HepG2 (cell line): ENCODE measurements around the gene VPS50. TPM values are rescaled to one million over a fixed set of nuclear protein-coding genes. Genes with fewer than 3 reads are reported as not detected.

ENCODE experiments used
- ATAC-seq: fragments of 200-7000 bp; cut with Tn5 transposase; 3 replicates; pipeline ENCODE4 v1.9.1; 2020; ENCODE audit warnings: mild to moderate bottlenecking, moderate library complexity
- BruUV-seq: library from RNA; stranded (reverse); fragments of 400-500 nt; replicated peaks from 2 replicates; lab custom pipeline; 2021; lab: Mats Ljungman, UMichigan
- CTCF ChIA-PET: fragments of 300-600 bp; formaldehyde crosslinking; extraction: SDS; loops from one replicate; lab custom pipeline; 2021; ENCODE audit warnings: low total read pairs, inconsistent platforms, low intra/inter-chr PET ratio; lab: Yijun Ruan, JAX
- POLR2A ChIA-PET: fragments of 350-600 bp; sonication (Branson Sonifier 250); formaldehyde crosslinking; loops from one replicate; lab custom pipeline; 2020; ENCODE audit warnings: antibody characterized with exemption, inconsistent platforms; lab: Yijun Ruan, JAX
- DNase-seq: peaks from one replicate; pipeline ENCODE4 v3.0.0-alpha.2; 2015; ENCODE audit warnings: low spot score
- FAIRE-seq: peaks from 3 replicates; lab custom pipeline; 2011; peaks lifted over from hg19 to GRCh38; lab: Jason Lieb, UNC
- H2AFZ ChIP-seq: one replicate; pipeline ENCODE4 v1.6.1; 2011; ENCODE audit warnings: low read length, inconsistent platforms
- H3K27ac ChIP-seq: fragments of 300-600 bp; 3 replicates; pipeline ENCODE4 v1.8.0; 2011; ENCODE audit warnings: mixed run types, mild to moderate bottlenecking, mixed read lengths, low read length, inconsistent platforms; ENCODE audit not compliant: insufficient read depth; ENCODE audit errors: extremely low read length
- H3K27me3 ChIP-seq, 2 experiments: fragments of 200-600 bp in 1 of 2; 2 replicates in 1 of 2; 3 replicates in 1 of 2; pipeline versions ENCODE4 v1.6.0 to v1.8.0; 2011; ENCODE audit warnings: low read length in 2 of 2, mild to moderate bottlenecking in 2 of 2, moderate library complexity in 2 of 2, inconsistent platforms in 1 of 2; ENCODE audit not compliant: insufficient read depth in 2 of 2, control insufficient read depth in 1 of 2
- H3K36me3 ChIP-seq, 2 experiments: fragments of 200-600 bp in 1 of 2; replicated peaks in 1 of 2; 2 replicates in 1 of 2; 3 replicates in 1 of 2; pipeline versions ENCODE4 v1.5.1 to v1.8.0; 2011; ENCODE audit warnings: low read length in 2 of 2, inconsistent platforms in 1 of 2; ENCODE audit not compliant: insufficient read depth in 2 of 2, control insufficient read depth in 1 of 2
- H3K4me1 ChIP-seq: 2 replicates; pipeline ENCODE4 v1.5.1; 2012; ENCODE audit warnings: low read length, inconsistent platforms; ENCODE audit not compliant: insufficient read depth
- H3K4me2 ChIP-seq: 2 replicates; pipeline ENCODE4 v1.6.0; 2011; ENCODE audit warnings: low read depth, low read length, inconsistent platforms
- H3K4me3 ChIP-seq, 3 experiments: fragments of 200-600 bp in 1 of 3; sonication (generic), shearing (Covaris generic) in 1 of 3; replicated peaks in 1 of 3; 2 replicates each; pipeline ENCODE4 v1.5.1; 2011 to 2016; ENCODE audit warnings: low read length in 3 of 3, inconsistent platforms in 2 of 3, low read depth in 2 of 3, mild to moderate bottlenecking in 2 of 3, control low read depth in 1 of 3, mixed read lengths in 1 of 3; ENCODE audit not compliant: insufficient read depth in 1 of 3
- H3K79me2 ChIP-seq: one replicate; pipeline ENCODE4 v1.6.1; 2011; ENCODE audit warnings: low read length, inconsistent platforms; ENCODE audit not compliant: insufficient read depth
- H3K9ac ChIP-seq: 2 replicates; pipeline ENCODE4 v1.6.0; 2011; ENCODE audit warnings: mild to moderate bottlenecking, low read depth, low read length, inconsistent platforms; ENCODE audit not compliant: insufficient read depth
- H3K9me3 ChIP-seq: 2 replicates; pipeline ENCODE4 v1.5.1; 2012; ENCODE audit warnings: mild to moderate bottlenecking, low read length
- H4K20me1 ChIP-seq: 2 replicates; pipeline ENCODE4 v1.6.0; 2011; ENCODE audit warnings: inconsistent platforms, mild to moderate bottlenecking, low read length, moderate library complexity; ENCODE audit not compliant: insufficient read depth
- ARNTL ChIP-seq: sonication (generic); formaldehyde crosslinking; IDR thresholded peaks from 2 replicates; pipeline ENCODE4 v1.4.0; 2020; ENCODE audit warnings: mild to moderate bottlenecking, missing genetic modification reagents
- ATM ChIP-seq: fragments of 450-650 bp; IDR thresholded peaks from 2 replicates; pipeline ENCODE4 v1.7.1; 2017; ENCODE audit warnings: mild to moderate bottlenecking, borderline replicate concordance
- FOXA3 ChIP-seq: IDR thresholded peaks from 2 replicates; pipeline ENCODE4 v1.6.1; 2016; ENCODE audit warnings: missing genetic modification reagents, missing compliant biosample characterization
- FOXJ3 ChIP-seq: sonication (generic); formaldehyde crosslinking; IDR thresholded peaks from 2 replicates; pipeline ENCODE4 v1.4.0; 2020; ENCODE audit warnings: missing genetic modification reagents, mild to moderate bottlenecking, borderline replicate concordance
- HNF4A ChIP-seq: sonication (generic); formaldehyde crosslinking; IDR thresholded peaks from 2 replicates; pipeline ENCODE4 v1.4.0; 2020; ENCODE audit warnings: missing genetic modification reagents
- ISX ChIP-seq: sonication (generic); formaldehyde crosslinking; conservative IDR thresholded peaks from 2 replicates; pipeline ENCODE4 v1.5.0; 2020; ENCODE audit warnings: missing genetic modification reagents
- KAT7 ChIP-seq: IDR thresholded peaks from 2 replicates; pipeline ENCODE4 v1.6.1; 2018; ENCODE audit warnings: borderline replicate concordance, missing compliant biosample characterization
- MBD4 ChIP-seq: IDR thresholded peaks from 2 replicates; pipeline ENCODE4 v1.6.1; 2012; ENCODE audit warnings: low read length, inconsistent platforms, borderline replicate concordance
- NRL ChIP-seq: sonication (generic); formaldehyde crosslinking; IDR thresholded peaks from 2 replicates; pipeline ENCODE4 v1.5.0; 2020; ENCODE audit warnings: missing genetic modification reagents, mild to moderate bottlenecking, moderate library complexity, borderline replicate concordance
- PCBP1 ChIP-seq: fragments of 200-400 bp; formaldehyde crosslinking; IDR thresholded peaks from 2 replicates; pipeline ENCODE4 v1.6.1; 2017; ENCODE audit warnings: mild to moderate bottlenecking, low read depth, low read length, borderline replicate concordance
- SETDB1 ChIP-seq: sonication (generic); formaldehyde crosslinking; IDR thresholded peaks from 2 replicates; pipeline ENCODE4 v1.5.1; 2020; ENCODE audit warnings: missing genetic modification reagents, mild to moderate bottlenecking, borderline replicate concordance
- ZNF335 ChIP-seq: sonication (generic); formaldehyde crosslinking; IDR thresholded peaks from 2 replicates; pipeline ENCODE4 v1.4.0; 2020; ENCODE audit warnings: missing genetic modification reagents
- ZNF747 ChIP-seq: sonication (generic); formaldehyde crosslinking; IDR thresholded peaks from 2 replicates; pipeline ENCODE4 v1.8.1; 2023; ENCODE audit warnings: missing genetic modification reagents, mild to moderate bottlenecking, borderline replicate concordance
- WGBS: methylation state at CpG from one replicate; pipeline ENCODE4 v1.1.6; 2017; ENCODE audit warnings: low lambda C conversion rate; 5-methylcytosine and 5-hydroxymethylcytosine counted together
- in situ Hi-C: cut with HindIII; loops from 2 replicates; pipeline ENCODE4 v1.10.0; 2017; ENCODE audit warnings: low pct_unique_long_range_greater_than_20kb; ENCODE audit not compliant: extremely low pct_ligation_motif_present
- intact Hi-C: fragments of 100-400 bp; cut with micrococcal nuclease; formaldehyde crosslinking; loops from one replicate; pipeline ENCODE4 v1.10.0; 2022; ENCODE audit not compliant: unreplicated experiment
- polyA plus RNA-seq, 8 experiments: library from polyadenylated mRNA; depleted of rRNA in 3 of 8; stranded (reverse) in 7 of 8; unstranded in 1 of 8; fragments of >200 nt; fragmentation: Illumina TruSeq in 4 of 8; extraction: Trizol in 4 of 8; gene quantifications; 2 replicates each; pipeline versions ENCODE4 v1.2.1 to v1.2.3, GENCODE V29; 2011 to 2016; ENCODE audit warnings: low read depth in 4 of 8, missing spikeins in 1 of 8, mixed read lengths in 1 of 8; ENCODE audit not compliant: insufficient read depth in 1 of 8
- total RNA-seq, 5 experiments: library from RNA; depleted of rRNA; stranded (reverse); fragments of >200 nt; fragmentation: Illumina TruSeq; extraction: Trizol; gene quantifications; 2 replicates each; pipeline ENCODE4 v1.2.3, GENCODE V29; 2016; ENCODE audit warnings: low read depth in 1 of 5
- TF ChIP-seq, protein P1 (sequence below): sonication (generic); formaldehyde crosslinking; IDR thresholded peaks from 2 replicates; pipeline ENCODE4 v1.5.0; 2020; ENCODE audit warnings: mild to moderate bottlenecking, low read depth, missing genetic modification reagents, borderline replicate concordance
- TF ChIP-seq, protein P2 (sequence below): sonication (generic); formaldehyde crosslinking; IDR thresholded peaks from 2 replicates; pipeline ENCODE4 v1.4.0; 2020; ENCODE audit warnings: missing genetic modification reagents, borderline replicate concordance
- TF ChIP-seq, protein P3 (sequence below): sonication (generic); formaldehyde crosslinking; IDR thresholded peaks from 2 replicates; pipeline ENCODE4 v1.5.0; 2020; ENCODE audit warnings: mild to moderate bottlenecking, missing genetic modification reagents

VPS50 gene
- total and polyA plus RNA-seq, 2 of the 13 experiments (the other 11 are each of a cell fraction or from before 2014, with no cell fraction given) = 10.3 to 20.4 TPM

DNA sequence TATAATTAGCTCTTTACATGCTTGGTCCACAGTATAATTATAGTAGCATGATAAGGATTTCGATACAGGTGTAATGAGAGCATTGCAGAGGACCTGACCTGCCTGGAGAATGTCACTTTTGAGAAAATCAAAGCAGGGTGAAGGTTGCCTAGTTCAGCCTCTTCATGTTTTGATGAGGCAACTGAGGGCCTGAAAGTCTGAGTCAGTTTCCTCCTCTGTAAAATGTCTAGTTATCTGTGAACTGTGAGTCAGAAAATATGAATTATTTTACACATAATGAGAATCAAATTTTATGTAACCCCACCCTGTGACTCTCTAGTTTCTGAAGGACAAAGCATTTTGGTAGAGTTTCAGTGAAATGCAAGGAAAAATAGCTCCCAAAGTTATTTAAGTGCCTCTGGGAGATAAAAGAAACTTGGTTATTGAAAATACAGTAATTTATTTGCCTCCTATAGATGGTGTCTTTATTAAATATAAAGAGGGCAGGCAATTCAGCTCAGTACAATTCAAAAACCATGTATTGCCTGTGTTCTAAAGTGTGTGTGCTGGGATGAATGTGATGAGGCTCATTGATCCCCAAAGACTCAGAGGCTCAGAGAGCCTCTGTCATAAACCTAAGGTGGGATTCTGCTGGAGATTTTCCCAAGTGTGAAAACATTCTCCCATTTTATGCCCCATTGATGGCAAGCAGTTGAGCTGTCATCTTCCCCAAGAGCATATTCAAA is 46.7 kb upstream of the VPS50 start:
- BruUV-seq = no TSS peak
- Histone ChIP-seq H3K36me3 (no peaks in the 10 kb centered on the region), H3K27ac (no peak overlapping the region), H3K4me3 (no peak overlapping the region), H3K9ac (no peak overlapping the region), H4K20me1 (no peaks in the 10 kb centered on the region), H3K27me3 (no peaks in the 10 kb centered on the region; a peak in 1 of 5 replicates), H3K4me2 (no peak overlapping the region), H2AFZ (no peak overlapping the region), H3K9me3 (no peaks in the 10 kb centered on the region), H3K79me2 (no peaks in the 10 kb centered on the region), H3K4me1 (no peaks in the 10 kb centered on the region)
- intact Hi-C loops (no loop called here), in situ Hi-C loops (no loop called here)
- ChIA-PET POLR2A (no interaction called here), CTCF (no interaction called here)
- FAIRE-seq = no peak
- 5% methylated on average over 1 of the region's 1 CpG for WGBS
- no peak for ATAC-seq
- TF ChIP-seq, protein P1, sequence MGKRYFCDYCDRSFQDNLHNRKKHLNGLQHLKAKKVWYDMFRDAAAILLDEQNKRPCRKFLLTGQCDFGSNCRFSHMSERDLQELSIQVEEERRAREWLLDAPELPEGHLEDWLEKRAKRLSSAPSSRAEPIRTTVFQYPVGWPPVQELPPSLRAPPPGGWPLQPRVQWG = no peak
- TF ChIP-seq PCBP1 (no peak), ARNTL (no peak), SETDB1 (CRISPR knock-in tag) (no peak), NRL (no peak), ZNF747 (no peak), MBD4 (no peak), ATM (no peak), HNF4A (no peak), FOXJ3 (no peak), FOXA3 (no peak), ISX (CRISPR knock-in tag) (no peak), ZNF335 (CRISPR knock-in tag) (no peak), KAT7 (CRISPR knock-in tag) (no peak)
- TF ChIP-seq, protein P2, sequence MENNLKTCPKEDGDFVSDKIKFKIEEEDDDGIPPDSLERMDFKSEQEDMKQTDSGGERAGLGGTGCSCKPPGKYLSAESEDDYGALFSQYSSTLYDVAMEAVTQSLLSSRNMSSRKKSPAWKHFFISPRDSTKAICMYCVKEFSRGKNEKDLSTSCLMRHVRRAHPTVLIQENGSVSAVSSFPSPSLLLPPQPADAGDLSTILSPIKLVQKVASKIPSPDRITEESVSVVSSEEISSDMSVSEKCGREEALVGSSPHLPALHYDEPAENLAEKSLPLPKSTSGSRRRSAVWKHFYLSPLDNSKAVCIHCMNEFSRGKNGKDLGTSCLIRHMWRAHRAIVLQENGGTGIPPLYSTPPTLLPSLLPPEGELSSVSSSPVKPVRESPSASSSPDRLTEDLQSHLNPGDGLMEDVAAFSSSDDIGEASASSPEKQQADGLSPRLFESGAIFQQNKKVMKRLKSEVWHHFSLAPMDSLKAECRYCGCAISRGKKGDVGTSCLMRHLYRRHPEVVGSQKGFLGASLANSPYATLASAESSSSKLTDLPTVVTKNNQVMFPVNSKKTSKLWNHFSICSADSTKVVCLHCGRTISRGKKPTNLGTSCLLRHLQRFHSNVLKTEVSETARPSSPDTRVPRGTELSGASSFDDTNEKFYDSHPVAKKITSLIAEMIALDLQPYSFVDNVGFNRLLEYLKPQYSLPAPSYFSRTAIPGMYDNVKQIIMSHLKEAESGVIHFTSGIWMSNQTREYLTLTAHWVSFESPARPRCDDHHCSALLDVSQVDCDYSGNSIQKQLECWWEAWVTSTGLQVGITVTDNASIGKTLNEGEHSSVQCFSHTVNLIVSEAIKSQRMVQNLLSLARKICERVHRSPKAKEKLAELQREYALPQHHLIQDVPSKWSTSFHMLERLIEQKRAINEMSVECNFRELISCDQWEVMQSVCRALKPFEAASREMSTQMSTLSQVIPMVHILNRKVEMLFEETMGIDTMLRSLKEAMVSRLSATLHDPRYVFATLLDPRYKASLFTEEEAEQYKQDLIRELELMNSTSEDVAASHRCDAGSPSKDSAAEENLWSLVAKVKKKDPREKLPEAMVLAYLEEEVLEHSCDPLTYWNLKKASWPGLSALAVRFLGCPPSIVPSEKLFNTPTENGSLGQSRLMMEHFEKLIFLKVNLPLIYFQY (CRISPR knock-in tag) = no peak
- TF ChIP-seq, protein P3, sequence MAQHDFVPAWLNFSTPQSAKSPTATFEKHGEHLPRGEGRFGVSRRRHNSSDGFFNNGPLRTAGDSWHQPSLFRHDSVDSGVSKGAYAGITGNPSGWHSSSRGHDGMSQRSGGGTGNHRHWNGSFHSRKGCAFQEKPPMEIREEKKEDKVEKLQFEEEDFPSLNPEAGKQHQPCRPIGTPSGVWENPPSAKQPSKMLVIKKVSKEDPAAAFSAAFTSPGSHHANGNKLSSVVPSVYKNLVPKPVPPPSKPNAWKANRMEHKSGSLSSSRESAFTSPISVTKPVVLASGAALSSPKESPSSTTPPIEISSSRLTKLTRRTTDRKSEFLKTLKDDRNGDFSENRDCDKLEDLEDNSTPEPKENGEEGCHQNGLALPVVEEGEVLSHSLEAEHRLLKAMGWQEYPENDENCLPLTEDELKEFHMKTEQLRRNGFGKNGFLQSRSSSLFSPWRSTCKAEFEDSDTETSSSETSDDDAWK (CRISPR knock-in tag) = no peak
- no peak for DNase-seq
